HepG2 (cell line): ENCODE results near the gene NUDT22. TPM values are rescaled to one million over a fixed set of nuclear protein-coding genes. Genes with fewer than 3 reads are reported as not detected.

ENCODE experiments used
- ATAC-seq: fragments of 200-7000 bp; cut with Tn5 transposase; 3 replicates; pipeline ENCODE4 v1.9.1; 2020; ENCODE audit warnings: mild to moderate bottlenecking, moderate library complexity
- BruUV-seq: library from RNA; stranded (reverse); fragments of 400-500 nt; replicated peaks from 2 replicates; lab custom pipeline; 2021; lab: Mats Ljungman, UMichigan
- CTCF ChIA-PET: fragments of 300-600 bp; formaldehyde crosslinking; extraction: SDS; loops from one replicate; lab custom pipeline; 2021; ENCODE audit warnings: low total read pairs, inconsistent platforms, low intra/inter-chr PET ratio; lab: Yijun Ruan, JAX
- POLR2A ChIA-PET: fragments of 350-600 bp; sonication (Branson Sonifier 250); formaldehyde crosslinking; loops from one replicate; lab custom pipeline; 2020; ENCODE audit warnings: antibody characterized with exemption, inconsistent platforms; lab: Yijun Ruan, JAX
- DNase-seq: peaks from one replicate; pipeline ENCODE4 v3.0.0-alpha.2; 2015; ENCODE audit warnings: low spot score
- FAIRE-seq: peaks from 3 replicates; lab custom pipeline; 2011; peaks lifted over from hg19 to GRCh38; lab: Jason Lieb, UNC
- H2AFZ ChIP-seq: one replicate; pipeline ENCODE4 v1.6.1; 2011; ENCODE audit warnings: low read length, inconsistent platforms
- H3K27ac ChIP-seq: fragments of 300-600 bp; 3 replicates; pipeline ENCODE4 v1.8.0; 2011; ENCODE audit warnings: mixed run types, mild to moderate bottlenecking, mixed read lengths, low read length, inconsistent platforms; ENCODE audit not compliant: insufficient read depth; ENCODE audit errors: extremely low read length
- H3K27me3 ChIP-seq, 2 experiments: fragments of 200-600 bp in 1 of 2; 2 replicates in 1 of 2; 3 replicates in 1 of 2; pipeline versions ENCODE4 v1.6.0 to v1.8.0; 2011; ENCODE audit warnings: low read length in 2 of 2, mild to moderate bottlenecking in 2 of 2, moderate library complexity in 2 of 2, inconsistent platforms in 1 of 2; ENCODE audit not compliant: insufficient read depth in 2 of 2, control insufficient read depth in 1 of 2
- H3K36me3 ChIP-seq, 2 experiments: fragments of 200-600 bp in 1 of 2; replicated peaks in 1 of 2; 2 replicates in 1 of 2; 3 replicates in 1 of 2; pipeline versions ENCODE4 v1.5.1 to v1.8.0; 2011; ENCODE audit warnings: low read length in 2 of 2, inconsistent platforms in 1 of 2; ENCODE audit not compliant: insufficient read depth in 2 of 2, control insufficient read depth in 1 of 2
- H3K4me1 ChIP-seq: 2 replicates; pipeline ENCODE4 v1.5.1; 2012; ENCODE audit warnings: low read length, inconsistent platforms; ENCODE audit not compliant: insufficient read depth
- H3K4me2 ChIP-seq: 2 replicates; pipeline ENCODE4 v1.6.0; 2011; ENCODE audit warnings: low read depth, low read length, inconsistent platforms
- H3K4me3 ChIP-seq, 3 experiments: fragments of 200-600 bp in 1 of 3; sonication (generic), shearing (Covaris generic) in 1 of 3; replicated peaks in 1 of 3; 2 replicates each; pipeline ENCODE4 v1.5.1; 2011 to 2016; ENCODE audit warnings: low read length in 3 of 3, inconsistent platforms in 2 of 3, low read depth in 2 of 3, mild to moderate bottlenecking in 2 of 3, control low read depth in 1 of 3, mixed read lengths in 1 of 3; ENCODE audit not compliant: insufficient read depth in 1 of 3
- H3K79me2 ChIP-seq: one replicate; pipeline ENCODE4 v1.6.1; 2011; ENCODE audit warnings: low read length, inconsistent platforms; ENCODE audit not compliant: insufficient read depth
- H3K9ac ChIP-seq: 2 replicates; pipeline ENCODE4 v1.6.0; 2011; ENCODE audit warnings: mild to moderate bottlenecking, low read depth, low read length, inconsistent platforms; ENCODE audit not compliant: insufficient read depth
- H3K9me3 ChIP-seq: 2 replicates; pipeline ENCODE4 v1.5.1; 2012; ENCODE audit warnings: mild to moderate bottlenecking, low read length
- H4K20me1 ChIP-seq: 2 replicates; pipeline ENCODE4 v1.6.0; 2011; ENCODE audit warnings: inconsistent platforms, mild to moderate bottlenecking, low read length, moderate library complexity; ENCODE audit not compliant: insufficient read depth
- FOXA3 ChIP-seq: IDR thresholded peaks from 2 replicates; pipeline ENCODE4 v1.6.1; 2016; ENCODE audit warnings: missing genetic modification reagents, missing compliant biosample characterization
- HOXA3 ChIP-seq: sonication (generic); formaldehyde crosslinking; IDR thresholded peaks from 2 replicates; pipeline ENCODE4 v1.5.0; 2020; ENCODE audit warnings: missing genetic modification reagents
- JUND ChIP-seq: sonication (generic); formaldehyde crosslinking; IDR thresholded peaks from 2 replicates; pipeline ENCODE4 v1.8.0; 2022; ENCODE audit warnings: mild to moderate bottlenecking, missing genetic modification reagents
- KAT8 ChIP-seq: IDR thresholded peaks from 2 replicates; pipeline ENCODE4 v1.6.1; 2016; ENCODE audit warnings: missing genetic modification reagents, missing compliant biosample characterization
- NFAT5 ChIP-seq: sonication (generic); formaldehyde crosslinking; IDR thresholded peaks from 2 replicates; pipeline ENCODE4 v1.4.0; 2020; ENCODE audit warnings: missing genetic modification reagents
- PRDM15 ChIP-seq: sonication (generic); formaldehyde crosslinking; IDR thresholded peaks from 2 replicates; pipeline ENCODE4 v1.4.0; 2020; ENCODE audit warnings: missing genetic modification reagents
- RFXAP ChIP-seq: sonication (generic); formaldehyde crosslinking; IDR thresholded peaks from 2 replicates; pipeline ENCODE4 v1.4.0; 2020; ENCODE audit warnings: missing genetic modification reagents, borderline replicate concordance
- TSC22D2 ChIP-seq: sonication (generic); formaldehyde crosslinking; IDR thresholded peaks from 2 replicates; pipeline ENCODE4 v1.5.1; 2020; ENCODE audit warnings: missing genetic modification reagents, mild to moderate bottlenecking, borderline replicate concordance
- ZNF34 ChIP-seq: sonication (generic); formaldehyde crosslinking; IDR thresholded peaks from 2 replicates; pipeline ENCODE4 v1.4.0; 2020; ENCODE audit warnings: mild to moderate bottlenecking, missing genetic modification reagents, borderline replicate concordance
- WGBS: methylation state at CpG from one replicate; pipeline ENCODE4 v1.1.6; 2017; ENCODE audit warnings: low lambda C conversion rate; 5-methylcytosine and 5-hydroxymethylcytosine counted together
- in situ Hi-C: cut with HindIII; loops from 2 replicates; pipeline ENCODE4 v1.10.0; 2017; ENCODE audit warnings: low pct_unique_long_range_greater_than_20kb; ENCODE audit not compliant: extremely low pct_ligation_motif_present
- intact Hi-C: fragments of 100-400 bp; cut with micrococcal nuclease; formaldehyde crosslinking; loops from one replicate; pipeline ENCODE4 v1.10.0; 2022; ENCODE audit not compliant: unreplicated experiment
- polyA plus RNA-seq, 8 experiments: library from polyadenylated mRNA; depleted of rRNA in 3 of 8; stranded (reverse) in 7 of 8; unstranded in 1 of 8; fragments of >200 nt; fragmentation: Illumina TruSeq in 4 of 8; extraction: Trizol in 4 of 8; gene quantifications; 2 replicates each; pipeline versions ENCODE4 v1.2.1 to v1.2.3, GENCODE V29; 2011 to 2016; ENCODE audit warnings: low read depth in 4 of 8, missing spikeins in 1 of 8, mixed read lengths in 1 of 8; ENCODE audit not compliant: insufficient read depth in 1 of 8
- total RNA-seq, 5 experiments: library from RNA; depleted of rRNA; stranded (reverse); fragments of >200 nt; fragmentation: Illumina TruSeq; extraction: Trizol; gene quantifications; 2 replicates each; pipeline ENCODE4 v1.2.3, GENCODE V29; 2016; ENCODE audit warnings: low read depth in 1 of 5

The NUDT22 gene
- total and polyA plus RNA-seq, 2 of the 13 experiments (the other 11 are each of a cell fraction or from before 2014, with no cell fraction given), result 33.5 to 39.8 TPM

- peak; percentile 99 for FAIRE-seq
- no TSS peak for BruUV-seq
- Histone ChIP-seq H3K4me1 (peaks cover 51% of the 10 kb centered on the region), H3K27ac (peak within 1 kb of the TSS; percentile 83), H3K9ac (peak within 1 kb of the TSS; percentile 80), H3K9me3 (no peaks in the 10 kb centered on the region), H2AFZ (no peak within 1 kb of the TSS), H4K20me1 (peaks cover 19% of the 10 kb centered on the region), H3K4me3 (peak within 1 kb of the TSS; percentile 60 to 75 (median 60)), H3K27me3 (no peaks in the 10 kb centered on the region), H3K79me2 (peaks cover 6% of the 10 kb centered on the region), H3K4me2 (peak within 1 kb of the TSS; percentile 88), H3K36me3 (peaks cover 2 to 3% of the 10 kb centered on the region in 2 experiments; a peak in 2 of 5 replicates)
- peak; percentile 92 for ATAC-seq
- peak; percentile 100 for DNase-seq
- in situ Hi-C loops (no loop called here), intact Hi-C loops (loop anchor here (5.0 to 10.0 kb wide), 2 partner anchors 56 to 119 kb away; partner anchors contain the start of genes CATSPERZ, ESRRA and FKBP2)
- ChIA-PET CTCF (no interaction called here), POLR2A (interaction anchor here (0.6 to 2.7 kb wide), 30 partner anchors 10 to 694 kb away, joined by 3 to 31 read pairs (median 6); partner anchors contain the start of genes BAD, ESRRA, FERMT3 and FKBP2)
- WGBS, result 0% methylated on average over 9 of the region's 74 CpGs
- TF ChIP-seq PRDM15 (CRISPR knock-in tag) (0 out of 2 replicates have a peak, but pooled peaks have one; percentile 80), RFXAP (CRISPR knock-in tag) (peak; percentile 36), ZNF34 (0 out of 2 replicates have a peak, but pooled peaks have one; percentile 23), TSC22D2 (CRISPR knock-in tag) (peak; percentile 89; the same call in 1 of the 2 replicates), HOXA3 (peak; percentile 60; the same call in 1 of the 2 replicates), JUND (CRISPR knock-in tag) (no peak), KAT8 (CRISPR knock-in tag) (peak; percentile 37; the same call in 1 of the 2 replicates), NFAT5 (CRISPR knock-in tag) (0 out of 2 replicates have a peak, but pooled peaks have one; percentile 51), FOXA3 (CRISPR knock-in tag) (peak; percentile 33)
Observed at GRCh38 chr11:64185693-64186491, 40.2 kb upstream of the NUDT22 start, which contains the start of gene STIP1. TSS of gene STIP1 (plus strand) at chr11:64186171. CDS start at chr11:64186262, 91 bp downstream.
